PC-9 (cell line): Measurements from ENCODE around the gene EMC7. TPM values are rescaled to one million over a fixed set of nuclear protein-coding genes. Genes with fewer than 3 reads are reported as not detected.

Experiments used
- BruUV-seq: library from RNA; stranded (reverse); fragments of 400-500 nt; replicated peaks from 2 replicates; lab custom pipeline; 2021; lab: Mats Ljungman, UMichigan
- CTCF ChIA-PET: fragments of 300-600 bp; sonication (Branson Sonifier 250); formaldehyde crosslinking; loops from one replicate; lab custom pipeline; 2022; ENCODE audit warnings: antibody characterized with exemption; lab: Charles Lee
- POLR2A ChIA-PET: fragments of 300-600 bp; sonication (Branson Sonifier 250); formaldehyde crosslinking; loops from one replicate; lab custom pipeline; 2022; ENCODE audit warnings: antibody characterized with exemption; ENCODE audit not compliant: unreplicated experiment; lab: Charles Lee
- DNase-seq, 2 experiments: peaks; one replicate each; pipeline versions ENCODE4 v3.0.0 to v3.0.0-alpha.2; 2015 to 2022; ENCODE audit warnings: mixed read lengths in 1 of 2
- H2AFZ ChIP-seq: fragments of 200-600 bp; sonication (generic); 2 replicates; pipeline ENCODE4 v1.8.1; 2017; ENCODE audit warnings: antibody characterized with exemption
- H3F3A ChIP-seq: fragments of 200-600 bp; sonication (generic); 2 replicates; pipeline ENCODE4 v1.8.1; 2017; ENCODE audit warnings: antibody characterized with exemption, mild to moderate bottlenecking, low read depth; ENCODE audit not compliant: insufficient read depth
- H3K27ac ChIP-seq: fragments of 200-600 bp; sonication (generic); 2 replicates; pipeline ENCODE4 v1.6.1; 2016; ENCODE audit warnings: mixed run types
- H3K27me3 ChIP-seq: fragments of 200-600 bp; sonication (generic); 2 replicates; pipeline ENCODE4 v1.6.1; 2016; ENCODE audit warnings: low read depth, mixed run types; ENCODE audit not compliant: insufficient read depth
- H3K36me3 ChIP-seq: fragments of 200-600 bp; sonication (generic); 2 replicates; pipeline ENCODE4 v1.6.1; 2016; ENCODE audit warnings: low read depth, mixed run types
- H3K4me1 ChIP-seq: fragments of 200-600 bp; sonication (generic); replicated peaks from 2 replicates; pipeline ENCODE4 v1.6.1; 2016; ENCODE audit warnings: mixed run types; ENCODE audit not compliant: insufficient read depth
- H3K4me2 ChIP-seq: fragments of 200-600 bp; sonication (generic); 2 replicates; pipeline ENCODE4 v1.6.1; 2017; ENCODE audit warnings: mixed run types
- H3K4me3 ChIP-seq: fragments of 200-600 bp; sonication (generic); 2 replicates; pipeline ENCODE4 v1.6.1; 2016; ENCODE audit warnings: mixed run types
- H3K79me2 ChIP-seq: fragments of 200-600 bp; sonication (generic); 2 replicates; pipeline ENCODE4 v1.6.1; 2017; ENCODE audit warnings: low read depth, mixed run types
- H3K9me2 ChIP-seq: fragments of 200-600 bp; sonication (generic); 2 replicates; pipeline ENCODE4 v1.8.1; 2017; ENCODE audit warnings: mild to moderate bottlenecking; ENCODE audit not compliant: insufficient read depth
- H3K9me3 ChIP-seq: fragments of 200-600 bp; sonication (generic); 2 replicates; pipeline ENCODE4 v1.8.1; 2016; ENCODE audit warnings: low read depth; ENCODE audit not compliant: insufficient read depth
- H4K20me1 ChIP-seq: fragments of 200-600 bp; sonication (generic); 2 replicates; pipeline ENCODE4 v1.8.1; 2017; ENCODE audit not compliant: insufficient read depth
- EZH2 ChIP-seq: fragments of 200-600 bp; sonication (generic); IDR thresholded peaks from 2 replicates; pipeline ENCODE4 v1.8.0; 2017; ENCODE audit warnings: antibody characterized with exemption, low read depth
- intact Hi-C: fragments of 100-400 bp; cut with micrococcal nuclease; formaldehyde crosslinking; loops from one replicate; pipeline ENCODE4 v1.10.0; 2022; ENCODE audit not compliant: unreplicated experiment
- total RNA-seq: library from RNA; stranded (reverse); gene quantifications from 2 replicates; pipeline ENCODE4 v1.2.3, GENCODE V29; 2021
- TF ChIP-seq, protein P1 (sequence below): fragments of 200-600 bp; sonication (generic); conservative IDR thresholded peaks from 2 replicates; pipeline ENCODE4 v1.6.1; 2017; ENCODE audit warnings: mixed run types, antibody characterized with exemption, mild to moderate bottlenecking, moderate library complexity

Gene EMC7
- total RNA-seq, 1 experiment from 2014 or later: 33.9 TPM

DNA sequence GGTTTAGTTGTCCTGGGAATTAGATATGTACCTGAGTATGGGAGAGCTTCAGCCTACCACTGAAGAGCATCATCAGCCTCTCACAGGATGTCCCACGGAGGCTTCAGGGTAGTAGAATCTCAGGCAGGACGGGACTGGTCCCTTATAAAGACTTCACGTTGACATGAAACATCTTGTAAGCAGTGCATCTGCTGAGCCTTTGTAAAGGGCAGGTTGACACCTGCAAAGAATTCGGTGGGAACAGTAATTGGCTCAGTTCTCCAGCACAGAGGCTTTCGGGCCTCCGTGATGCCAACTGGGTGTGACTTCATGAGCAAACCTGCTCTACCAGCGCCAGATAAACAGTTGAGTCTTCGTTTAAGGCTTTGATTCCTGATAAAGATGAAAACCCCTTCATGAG lies 35.7 kb downstream of the EMC7 start:
- H3K27ac ChIP-seq: no peak overlapping the region
- intact Hi-C loops: no loop called here
- no peaks in the 10 kb centered on the region for H3K79me2 ChIP-seq
- DNase-seq: no peak
- H3K9me3 ChIP-seq: no peaks in the 10 kb centered on the region
- no peaks in the 10 kb centered on the region for H4K20me1 ChIP-seq
- POLR2A ChIA-PET: no interaction called here
- BruUV-seq: no TSS peak
- H3K4me3 ChIP-seq: no peak overlapping the region
- no peaks in the 10 kb centered on the region for H3F3A ChIP-seq
- no peak for TF ChIP-seq EZH2
- TF ChIP-seq, protein P1, sequence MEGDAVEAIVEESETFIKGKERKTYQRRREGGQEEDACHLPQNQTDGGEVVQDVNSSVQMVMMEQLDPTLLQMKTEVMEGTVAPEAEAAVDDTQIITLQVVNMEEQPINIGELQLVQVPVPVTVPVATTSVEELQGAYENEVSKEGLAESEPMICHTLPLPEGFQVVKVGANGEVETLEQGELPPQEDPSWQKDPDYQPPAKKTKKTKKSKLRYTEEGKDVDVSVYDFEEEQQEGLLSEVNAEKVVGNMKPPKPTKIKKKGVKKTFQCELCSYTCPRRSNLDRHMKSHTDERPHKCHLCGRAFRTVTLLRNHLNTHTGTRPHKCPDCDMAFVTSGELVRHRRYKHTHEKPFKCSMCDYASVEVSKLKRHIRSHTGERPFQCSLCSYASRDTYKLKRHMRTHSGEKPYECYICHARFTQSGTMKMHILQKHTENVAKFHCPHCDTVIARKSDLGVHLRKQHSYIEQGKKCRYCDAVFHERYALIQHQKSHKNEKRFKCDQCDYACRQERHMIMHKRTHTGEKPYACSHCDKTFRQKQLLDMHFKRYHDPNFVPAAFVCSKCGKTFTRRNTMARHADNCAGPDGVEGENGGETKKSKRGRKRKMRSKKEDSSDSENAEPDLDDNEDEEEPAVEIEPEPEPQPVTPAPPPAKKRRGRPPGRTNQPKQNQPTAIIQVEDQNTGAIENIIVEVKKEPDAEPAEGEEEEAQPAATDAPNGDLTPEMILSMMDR: no peak
- no peak overlapping the region for H2AFZ ChIP-seq
- H3K27me3 ChIP-seq: no peaks in the 10 kb centered on the region
- no peaks in the 10 kb centered on the region for H3K9me2 ChIP-seq
- CTCF ChIA-PET: no interaction called here
- no peaks in the 10 kb centered on the region for H3K36me3 ChIP-seq
- H3K4me1 ChIP-seq: no peaks in the 10 kb centered on the region
- no peak overlapping the region for H3K4me2 ChIP-seq

DNA sequence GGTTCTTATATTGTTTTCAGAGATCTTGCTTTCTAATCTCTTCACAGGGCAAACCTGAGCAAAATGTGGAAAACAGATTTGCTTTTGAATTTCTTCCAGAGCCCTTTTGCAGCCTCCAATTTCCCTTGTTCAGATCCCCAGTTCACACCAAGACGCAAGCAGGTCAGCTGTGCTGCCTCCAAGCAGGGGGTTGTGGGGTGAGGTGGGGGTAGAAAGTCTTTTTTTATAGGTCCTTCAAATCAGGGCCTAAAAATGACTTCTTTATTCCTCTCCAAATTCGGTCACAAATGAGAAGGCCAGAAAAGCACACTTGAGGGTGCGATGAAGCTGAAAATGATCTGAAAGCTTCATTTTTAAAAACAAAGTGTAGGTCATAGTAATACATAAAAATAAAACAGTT lies 36.4 kb downstream of the EMC7 start:
- Histone ChIP-seq H2AFZ (no peak overlapping the region), H3K4me2 (no peak overlapping the region), H3K9me3 (no peaks in the 10 kb centered on the region), H3K4me3 (no peak overlapping the region), H3K9me2 (no peaks in the 10 kb centered on the region), H3K4me1 (no peaks in the 10 kb centered on the region), H3K36me3 (no peaks in the 10 kb centered on the region), H3K27me3 (no peaks in the 10 kb centered on the region), H3F3A (no peaks in the 10 kb centered on the region), H3K27ac (no peak overlapping the region), H4K20me1 (no peaks in the 10 kb centered on the region), H3K79me2 (no peaks in the 10 kb centered on the region)
- ChIA-PET CTCF (no interaction called here), POLR2A (no interaction called here)
- no peak for DNase-seq
- intact Hi-C loops: no loop called here
- BruUV-seq: no TSS peak
- no peak for TF ChIP-seq EZH2
- TF ChIP-seq, protein P1: no peak

DNA sequence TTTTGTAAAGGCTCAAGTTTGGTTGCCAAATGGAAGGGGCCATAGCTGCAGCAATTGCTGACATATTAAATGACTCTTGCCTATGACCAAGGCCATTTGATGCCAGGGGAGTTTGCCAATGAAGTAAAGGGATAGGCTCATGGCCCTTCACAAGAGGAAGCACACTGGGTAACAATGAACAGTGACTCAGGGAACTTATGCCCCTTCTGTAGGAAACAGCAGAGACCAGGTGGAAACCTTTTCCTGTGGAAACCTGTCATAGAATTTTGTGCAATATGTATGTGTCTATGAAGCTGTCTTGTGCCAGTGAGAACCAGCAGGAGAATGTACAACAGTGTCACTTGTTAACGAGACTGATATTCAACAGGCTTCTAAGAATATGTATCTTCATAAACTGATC lies 37.2 kb downstream of the EMC7 start:
- no peaks in the 10 kb centered on the region for H3K9me3 ChIP-seq
- no peak overlapping the region for H2AFZ ChIP-seq
- BruUV-seq: no TSS peak
- no peaks in the 10 kb centered on the region for H3F3A ChIP-seq
- no peaks in the 10 kb centered on the region for H4K20me1 ChIP-seq
- H3K79me2 ChIP-seq: no peaks in the 10 kb centered on the region
- H3K9me2 ChIP-seq: no peaks in the 10 kb centered on the region
- CTCF ChIA-PET: interaction anchor here (0.6 kb wide), 1 partner anchor 365 kb away, joined by 7 read pairs; no protein-coding TSS in a partner anchor
- no peaks in the 10 kb centered on the region for H3K27me3 ChIP-seq
- H3K4me2 ChIP-seq: no peak overlapping the region
- H3K4me1 ChIP-seq: no peaks in the 10 kb centered on the region
- intact Hi-C loops: no loop called here
- no peak for DNase-seq
- no peaks in the 10 kb centered on the region for H3K36me3 ChIP-seq
- TF ChIP-seq EZH2: no peak
- TF ChIP-seq, protein P1: no peak
- POLR2A ChIA-PET: no interaction called here
- no peak overlapping the region for H3K4me3 ChIP-seq
- H3K27ac ChIP-seq: no peak overlapping the region
